Esophagus muscularis mucosa (tissue), 4 donors: ENCODE data around the gene ATRNL1. TPM values are rescaled to one million over a fixed set of nuclear protein-coding genes. Genes with fewer than 3 reads are reported as not detected.
"Not testable (repeated sequence)": the region's sequence is repeated elsewhere in the genome, so short reads cannot be mapped to it uniquely, and the experiment has no call there.

Experiments used
- DNase-seq: peaks from one replicate; pipeline ENCODE4 v3.0.0-alpha.2; 2017; ENCODE audit errors: extremely low spot score
- H3K27ac ChIP-seq, 4 donors: fragments of 200-600 bp; sonication (generic); replicated peaks in 1 of 4; 1 replicate in 3 of 4; 2 replicates in 1 of 4; pipeline ENCODE4 v1.5.1; 2016 to 2019; ENCODE audit warnings: mild to moderate bottlenecking in 1 of 4
- H3K27me3 ChIP-seq, 4 donors: fragments of 200-600 bp; sonication (generic); one replicate each; pipeline versions ENCODE4 v1.5.1 to v1.6.0; 2016 to 2019
- H3K36me3 ChIP-seq, 4 donors: fragments of 200-600 bp; sonication (generic); one replicate each; pipeline ENCODE4 v1.5.1; 2016 to 2019
- H3K4me1 ChIP-seq, 4 donors: fragments of 200-600 bp; sonication (generic); one replicate each; pipeline ENCODE4 v1.5.1; 2016 to 2019
- H3K4me3 ChIP-seq, 4 donors: fragments of 200-600 bp; sonication (generic); 1 replicate in 2 of 4; 2 replicates in 2 of 4; pipeline ENCODE4 v1.5.1; 2016 to 2019; ENCODE audit warnings: mild to moderate bottlenecking in 4 of 4, moderate library complexity in 1 of 4
- H3K9me3 ChIP-seq, 4 donors: fragments of 200-600 bp; sonication (generic); 1 replicate in 3 of 4; 2 replicates in 1 of 4; pipeline ENCODE4 v1.5.1; 2016 to 2019
- EP300 ChIP-seq: sonication (generic); formaldehyde crosslinking; IDR thresholded peaks from one replicate; pipeline ENCODE4 v1.6.1; 2017; ENCODE audit warnings: antibody characterized with exemption
- POLR2A ChIP-seq: fragments of 450-650 bp; IDR thresholded peaks from one replicate; pipeline ENCODE4 v1.6.1; 2017; ENCODE audit warnings: antibody characterized with exemption, moderate library complexity, mild to moderate bottlenecking, low read depth
- POLR2AphosphoS5 ChIP-seq, 2 donors: sonication (generic); formaldehyde crosslinking; IDR thresholded peaks; one replicate each; pipeline ENCODE4 v1.6.1; 2017; ENCODE audit warnings: antibody characterized with exemption in 2 of 2
- WGBS: methylation state at CpG from one replicate; pipeline ENCODE4 v1.1.5; 2018; 5-methylcytosine and 5-hydroxymethylcytosine counted together
- intact Hi-C: fragments of 100-400 bp; cut with DNase I; formaldehyde crosslinking; loops from one replicate; pipeline ENCODE4 v1.15.1; 2023
- total RNA-seq, 4 donors: library from RNA; depleted of rRNA; stranded (reverse); fragments of >200 nt; gene quantifications; one replicate each; pipeline versions ENCODE4 v1.1.0 to v1.2.1, GENCODE V29; 2016
- TF ChIP-seq, protein P1 (sequence below), 3 experiments: fragments of 200-600 bp in 2 of 3; fragments of 450-650 bp in 1 of 3; sonication (generic) in 2 of 3; IDR thresholded peaks; one replicate each; pipeline ENCODE4 v1.5.1; 2017 to 2019; ENCODE audit warnings: antibody characterized with exemption in 3 of 3, mild to moderate bottlenecking in 2 of 3, moderate library complexity in 1 of 3

ATRNL1 gene
- total RNA-seq, 4 donors from 2014 or later = 5.0 to 18.0 (median 11.3) TPM

DNA sequence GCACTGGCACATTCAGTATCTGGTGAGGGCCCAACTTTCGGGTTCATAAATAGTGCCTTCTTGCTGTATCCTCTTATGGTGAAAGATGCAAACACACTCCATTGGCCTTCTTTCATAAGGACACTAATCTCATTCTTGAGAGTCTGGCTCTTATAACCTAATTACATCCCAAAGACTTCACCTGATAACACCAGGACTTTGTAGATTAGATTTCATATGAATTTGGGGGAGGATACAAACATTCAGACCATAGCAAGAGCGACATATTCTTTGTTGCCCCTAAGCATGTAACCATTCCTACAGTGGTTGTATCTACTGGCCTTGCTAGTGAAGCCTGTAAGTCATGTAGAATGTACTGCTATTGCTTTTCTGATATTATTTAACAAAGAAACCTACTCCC lies 654.6 kb downstream of the ATRNL1 start:
- TF ChIP-seq EP300 (no peak), POLR2AphosphoS5 (IDR thresholded peaks at IDR 0.05) (no peak), POLR2A (no peak)
- TF ChIP-seq, protein P1, sequence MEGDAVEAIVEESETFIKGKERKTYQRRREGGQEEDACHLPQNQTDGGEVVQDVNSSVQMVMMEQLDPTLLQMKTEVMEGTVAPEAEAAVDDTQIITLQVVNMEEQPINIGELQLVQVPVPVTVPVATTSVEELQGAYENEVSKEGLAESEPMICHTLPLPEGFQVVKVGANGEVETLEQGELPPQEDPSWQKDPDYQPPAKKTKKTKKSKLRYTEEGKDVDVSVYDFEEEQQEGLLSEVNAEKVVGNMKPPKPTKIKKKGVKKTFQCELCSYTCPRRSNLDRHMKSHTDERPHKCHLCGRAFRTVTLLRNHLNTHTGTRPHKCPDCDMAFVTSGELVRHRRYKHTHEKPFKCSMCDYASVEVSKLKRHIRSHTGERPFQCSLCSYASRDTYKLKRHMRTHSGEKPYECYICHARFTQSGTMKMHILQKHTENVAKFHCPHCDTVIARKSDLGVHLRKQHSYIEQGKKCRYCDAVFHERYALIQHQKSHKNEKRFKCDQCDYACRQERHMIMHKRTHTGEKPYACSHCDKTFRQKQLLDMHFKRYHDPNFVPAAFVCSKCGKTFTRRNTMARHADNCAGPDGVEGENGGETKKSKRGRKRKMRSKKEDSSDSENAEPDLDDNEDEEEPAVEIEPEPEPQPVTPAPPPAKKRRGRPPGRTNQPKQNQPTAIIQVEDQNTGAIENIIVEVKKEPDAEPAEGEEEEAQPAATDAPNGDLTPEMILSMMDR (IDR thresholded peaks at IDR 0.05) = no peak
- H3K4me3 ChIP-seq = no peak overlapping the region
- no peaks in the 10 kb centered on the region for H3K27me3 ChIP-seq
- no peak for DNase-seq
- H3K9me3 ChIP-seq = no peaks in the 10 kb centered on the region
- no peak overlapping the region for H3K27ac ChIP-seq
- WGBS = 89% methylated on average over 2 of the region's 2 CpGs
- no peaks in the 10 kb centered on the region for H3K4me1 ChIP-seq
- intact Hi-C loops = no loop called here
- no peaks in the 10 kb centered on the region for H3K36me3 ChIP-seq

DNA sequence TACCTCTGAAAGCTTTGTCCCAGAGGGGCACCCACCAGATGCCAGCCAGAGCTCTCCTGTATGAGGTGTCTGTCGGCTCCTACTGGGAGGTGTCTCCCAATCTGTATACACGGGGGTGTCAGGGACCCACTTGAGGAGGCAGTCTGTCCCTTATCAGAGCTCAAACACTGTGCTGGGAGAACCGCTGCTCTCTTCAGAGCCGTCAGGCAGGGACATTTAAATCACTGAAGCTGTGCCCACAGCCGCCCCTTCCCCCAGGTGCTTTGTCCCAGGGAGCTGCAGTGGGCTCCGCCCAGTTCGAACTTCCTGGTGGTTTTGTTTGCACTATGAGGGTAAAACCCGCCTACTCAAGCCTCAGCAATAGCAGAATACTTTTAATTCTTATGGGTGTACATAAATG lies 665.3 kb downstream of the ATRNL1 start:
- not testable (repeated sequence) for H3K27me3 ChIP-seq

DNA sequence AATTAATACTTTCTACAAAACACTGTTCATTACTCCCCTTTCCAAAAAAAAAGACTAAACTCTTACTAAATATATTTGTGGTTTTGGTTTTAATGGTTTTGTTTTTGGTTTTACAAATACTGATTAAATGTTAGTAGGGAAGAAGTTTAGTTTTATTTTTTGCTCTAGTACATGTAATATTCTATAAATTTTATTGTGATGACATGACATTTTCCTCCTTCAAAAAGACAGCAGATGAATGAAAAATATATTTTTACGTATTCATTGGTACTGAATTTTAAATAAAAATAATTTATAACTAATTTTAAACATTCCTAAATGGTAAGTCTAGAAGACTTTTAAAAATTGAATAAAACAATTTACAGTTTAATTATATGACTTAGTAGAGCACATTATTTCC lies 667.0 kb downstream of the ATRNL1 start:
- intact Hi-C loops = no loop called here
- 93% methylated on average over 1 of the region's 1 CpG for whole genome bisulfite sequencing

More for the DNA sequence above, 665.3 kb downstream of the ATRNL1 start:
- H3K9me3 ChIP-seq, DNase-seq, intact Hi-C loops, H3K4me1 ChIP-seq, H3K36me3 ChIP-seq, H3K27ac ChIP-seq, H3K4me3 ChIP-seq: not testable (repeated sequence)
- WGBS = 80% methylated on average over 8 of the region's 8 CpGs

DNA sequence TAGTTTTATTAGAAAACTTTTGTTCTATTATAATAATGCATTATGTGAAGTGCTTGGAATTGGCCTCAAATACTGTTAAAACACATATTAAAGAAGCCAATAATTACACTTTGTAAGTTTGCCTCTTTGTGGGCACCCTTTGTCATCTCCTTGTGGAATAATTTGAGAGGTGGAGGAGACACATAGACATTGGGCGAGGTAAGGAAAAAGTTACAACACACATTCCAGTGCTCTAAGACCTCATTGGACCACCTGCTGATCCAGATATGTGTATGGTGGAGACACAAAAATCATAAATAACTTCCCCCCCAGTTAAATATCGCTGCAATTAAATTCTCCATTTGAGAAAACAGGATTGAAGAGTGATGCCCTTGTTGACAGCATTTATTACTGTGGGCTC lies 668.0 kb downstream of the ATRNL1 start:
- H3K27me3 ChIP-seq = no peaks in the 10 kb centered on the region
- H3K4me3 ChIP-seq = no peak overlapping the region
- no peaks in the 10 kb centered on the region for H3K4me1 ChIP-seq
- no peak for DNase-seq
- H3K9me3 ChIP-seq = peaks cover 0 to 5% (median 0%) of the 10 kb centered on the region in 4 donors
- TF ChIP-seq POLR2AphosphoS5 (IDR thresholded peaks at IDR 0.05) (no peak), EP300 (no peak), POLR2A (no peak)
- TF ChIP-seq, protein P1 (IDR thresholded peaks at IDR 0.05) = no peak
- H3K27ac ChIP-seq = no peak overlapping the region
- 93% methylated on average over 2 of the region's 2 CpGs for WGBS
- intact Hi-C loops = no loop called here
- no peaks in the 10 kb centered on the region for H3K36me3 ChIP-seq

More for the DNA sequence above, 667.0 kb downstream of the ATRNL1 start:
- H3K9me3 ChIP-seq = peaks cover 0 to 5% (median 0%) of the 10 kb centered on the region in 4 donors
- H3K27me3 ChIP-seq = no peaks in the 10 kb centered on the region
- H3K36me3 ChIP-seq = no peaks in the 10 kb centered on the region
- DNase-seq = no peak
- no peak overlapping the region for H3K4me3 ChIP-seq
- no peak overlapping the region for H3K27ac ChIP-seq
- no peaks in the 10 kb centered on the region for H3K4me1 ChIP-seq
- TF ChIP-seq EP300 = no peak

DNA sequence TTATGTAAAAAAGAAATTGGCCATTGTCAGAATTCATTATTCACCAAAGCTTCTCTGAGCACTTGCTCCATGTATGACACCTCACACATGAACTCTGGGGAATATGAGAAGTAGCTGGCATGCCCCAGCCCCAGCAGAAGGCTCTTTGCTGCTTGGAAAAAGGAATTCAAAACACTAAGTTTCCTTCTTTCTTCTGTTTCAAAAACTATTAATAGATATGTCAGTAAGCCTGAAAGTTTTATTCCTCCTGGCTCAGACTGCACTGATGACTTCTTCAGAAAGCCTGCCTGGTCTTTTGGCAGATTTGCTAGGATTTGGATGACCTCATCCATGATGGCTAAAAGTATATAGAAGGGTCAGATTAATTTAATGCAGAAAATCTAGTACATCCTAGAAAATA lies 668.9 kb downstream of the ATRNL1 start:
- intact Hi-C loops = no loop called here
- H3K27ac ChIP-seq = no peak overlapping the region
- H3K4me3 ChIP-seq = no peak overlapping the region
- DNase-seq = no peak
- H3K36me3 ChIP-seq = no peaks in the 10 kb centered on the region
- H3K9me3 ChIP-seq = no peaks in the 10 kb centered on the region
- H3K4me1 ChIP-seq = no peaks in the 10 kb centered on the region
- H3K27me3 ChIP-seq = no peaks in the 10 kb centered on the region
- TF ChIP-seq EP300 (no peak), POLR2AphosphoS5 (IDR thresholded peaks at IDR 0.05) (no peak), POLR2A (no peak)
- TF ChIP-seq, protein P1 (IDR thresholded peaks at IDR 0.05) = no peak

- Histone ChIP-seq H3K27ac (no peak overlapping the region), H3K27me3 (no peaks in the 10 kb centered on the region), H3K4me3 (no peak overlapping the region), H3K36me3 (no peaks in the 10 kb centered on the region), H3K4me1 (no peaks in the 10 kb centered on the region), H3K9me3 (no peaks in the 10 kb centered on the region)
- intact Hi-C loops = no loop called here
- no peak for DNase-seq
- TF ChIP-seq POLR2A = no peak
- TF ChIP-seq POLR2AphosphoS5 (IDR thresholded peaks at IDR 0.05) = no peak
- TF ChIP-seq EP300 = no peak
- TF ChIP-seq, protein P1 (IDR thresholded peaks at IDR 0.05) = no peak
Measured at GRCh38 chr10:115771755-115772154, 678.6 kb downstream of the ATRNL1 start.
